AML-193 (cell line): ENCODE results near the gene ZNF317.
"Not testable (repeated sequence)": the region's sequence is repeated elsewhere in the genome, so short reads cannot be mapped to it uniquely, and the experiment has no call there.

Experiments used
- DNase-seq, 2 experiments: peaks; one replicate each; lab custom pipeline; 2025; lab: John Stamatoyannopoulos, UW

ZNF317 gene

GRCh38 chr19:9175326-9175725, 35.1 kb downstream of the ZNF317 start:
- DNase-seq: no peak

GRCh38 chr19:9178901-9179300, 38.7 kb downstream of the ZNF317 start, which contains the start of gene OR7D2:
TSS of gene OR7D2 (plus strand) at chr19:9178979. CDS start at chr19:9185782, 6,803 bp downstream.
- DNase-seq: no peak

GRCh38 chr19:9183000-9183399, 42.8 kb downstream of the ZNF317 start:
- no peak for DNase-seq

GRCh38 chr19:9187191-9187590, 47.0 kb downstream of the ZNF317 start:
- no peak for DNase-seq

- DNase-seq: no peak
These were observed 49.3 kb downstream of the ZNF317 start for GRCh38 chr19:9189535-9189934.

- not testable (repeated sequence) for DNase-seq
These were observed 57.8 kb downstream of the ZNF317 start for GRCh38 chr19:9198044-9198443.

GRCh38 chr19:9205501-9206113, 65.4 kb downstream of the ZNF317 start:
- peak; percentile 9 to 28 for DNase-seq
